Ovary (tissue), 9 donors: ENCODE data around the gene PIAS3. TPM values are rescaled to one million over a fixed set of nuclear protein-coding genes. Genes with fewer than 3 reads are reported as not detected.

Source experiments
- DNase-seq, 5 donors: peaks; one replicate each; pipeline ENCODE4 v3.0.0-alpha.2; 2019 to 2020
- H3K27ac ChIP-seq, 2 donors: fragments of 200-600 bp; one replicate each; pipeline versions ENCODE4 v1.5.1 to v1.8.0; 2019 to 2022
- H3K27me3 ChIP-seq: fragments of 200-600 bp; one replicate; pipeline ENCODE4 v1.8.0; 2022
- H3K36me3 ChIP-seq: fragments of 200-600 bp; sonication (generic); one replicate; pipeline ENCODE4 v1.5.1; 2019
- H3K4me1 ChIP-seq: one replicate; pipeline ENCODE4 v1.8.1; 2013; ENCODE audit warnings: mild to moderate bottlenecking, moderate library complexity; ENCODE audit not compliant: insufficient read depth
- H3K4me3 ChIP-seq: fragments of 200-600 bp; sonication (generic); one replicate; pipeline ENCODE4 v1.5.1; 2017
- H3K9me3 ChIP-seq, 2 donors: fragments of 200-600 bp in 1 of 2; sonication (generic) in 1 of 2; one replicate each; pipeline versions ENCODE4 v1.5.1 to v1.8.1; 2013 to 2019; ENCODE audit warnings: mild to moderate bottlenecking in 1 of 2, moderate library complexity in 1 of 2
- CTCF ChIP-seq, 3 donors: fragments of 450-650 bp in 2 of 3; fragments of 200-600 bp in 1 of 3; IDR thresholded peaks; one replicate each; pipeline versions ENCODE4 v1.5.1 to v1.8.0; 2016 to 2022; ENCODE audit warnings: antibody characterized with exemption in 3 of 3, mild to moderate bottlenecking in 1 of 3
- EP300 ChIP-seq: sonication (generic); formaldehyde crosslinking; IDR thresholded peaks from one replicate; pipeline ENCODE4 v1.6.1; 2017; ENCODE audit warnings: antibody characterized with exemption
- POLR2A ChIP-seq: fragments of 450-650 bp; IDR thresholded peaks from one replicate; pipeline ENCODE4 v1.6.1; 2017; ENCODE audit warnings: antibody characterized with exemption, mild to moderate bottlenecking, moderate library complexity
- WGBS, 3 donors: extraction: QIAGEN DNeasy Blood & Tissue Kit in 1 of 3; methylation state at CpG; one replicate each; pipeline versions ENCODE4 v1.1.5 to v1.1.7; 2013 to 2017; 5-methylcytosine and 5-hydroxymethylcytosine counted together
- intact Hi-C, 4 donors: fragments of 100-400 bp; cut with DNase I; formaldehyde crosslinking; loops; one replicate each; pipeline versions ENCODE4 v1.11.0 to v1.15.1; 2022 to 2023
- polyA plus RNA-seq, 2 donors: library from polyadenylated mRNA; stranded (reverse); fragments of 200-250 nt in 1 of 2; fragments of 350-450 nt in 1 of 2; fragmentation: Illumina TruSeq in 1 of 2; extraction: RNeasy Lipid Tissue Mini Kit (QIAGEN cat#74804) in 1 of 2; gene quantifications; one replicate each; pipeline ENCODE4 v1.2.3, GENCODE V29; 2013 to 2014
- total RNA-seq, 7 donors: library from RNA; depleted of rRNA in 2 of 7; stranded (reverse); fragments of >200 nt in 2 of 7; fragmentation: NEBNext Ultra II Directional in 3 of 7; extraction: Animal tissue kit (Norgen Biotek cat#: 25700) in 3 of 7; gene quantifications; one replicate each; pipeline versions ENCODE4 v1.1.0 to v1.2.4, GENCODE V29; 2016 to 2023
- donor health status: DM: no; HTN: no; CAD: no; lungs with moderate emphysema.
- donor health status: DM: no; HTN: no; CAD: no.
- donor health status: Bipolar disorder and iron deficiency.
- donor health status: DM: yes; HTN: yes; CAD: no.
- donor health status: DM: no; HTN: no; CAD: no.
- donor health status: DM: yes; HTN: yes; CAD: no.

Gene PIAS3
- total and polyA plus RNA-seq, 9 donors: 22.9 to 64.1 (median 39.5) TPM

DNA sequence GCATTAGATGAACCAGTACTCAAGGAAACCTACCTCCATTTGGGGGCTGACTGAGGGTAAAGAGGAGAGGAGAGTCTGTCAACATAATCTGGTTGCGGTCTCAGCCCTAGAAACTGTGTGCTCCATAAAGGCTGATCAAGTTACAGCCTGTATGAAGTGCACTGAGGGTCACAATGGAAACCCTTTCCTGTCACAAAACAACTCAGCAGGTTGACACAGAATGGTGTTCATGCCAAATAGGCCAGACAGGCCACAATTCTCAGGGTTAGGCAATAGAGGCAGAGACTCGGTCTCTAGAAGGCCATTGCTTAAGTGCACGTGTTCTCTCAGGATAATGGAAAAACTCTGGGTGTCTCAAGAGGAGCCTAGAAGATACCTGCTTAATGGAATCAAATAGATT is 30.8 kb upstream of the PIAS3 start:
- H3K27ac ChIP-seq: no peak overlapping the region
- no peak for TF ChIP-seq POLR2A
- no peak for TF ChIP-seq EP300
- TF ChIP-seq CTCF (IDR thresholded peaks at IDR 0.05): no peak
- no peaks in the 10 kb centered on the region for H3K27me3 ChIP-seq
- no peaks in the 10 kb centered on the region for H3K36me3 ChIP-seq
- DNase-seq: no peak
- WGBS, 3 donors: 90 to 92% (median 90%) methylated on average over 3 of the region's 3 CpGs
- intact Hi-C loops: loop anchor here in 1 of 4 donors (10.0 kb wide), 1 partner anchor 115 kb away; no protein-coding TSS in a partner anchor
- H3K9me3 ChIP-seq: no peaks in the 10 kb centered on the region
- no peak overlapping the region for H3K4me3 ChIP-seq
- peaks cover 8% of the 10 kb centered on the region for H3K4me1 ChIP-seq

- intact Hi-C loops: no loop called here
Observed at GRCh38 chr1:145887631-145888030, 28.8 kb upstream of the PIAS3 start.

DNA sequence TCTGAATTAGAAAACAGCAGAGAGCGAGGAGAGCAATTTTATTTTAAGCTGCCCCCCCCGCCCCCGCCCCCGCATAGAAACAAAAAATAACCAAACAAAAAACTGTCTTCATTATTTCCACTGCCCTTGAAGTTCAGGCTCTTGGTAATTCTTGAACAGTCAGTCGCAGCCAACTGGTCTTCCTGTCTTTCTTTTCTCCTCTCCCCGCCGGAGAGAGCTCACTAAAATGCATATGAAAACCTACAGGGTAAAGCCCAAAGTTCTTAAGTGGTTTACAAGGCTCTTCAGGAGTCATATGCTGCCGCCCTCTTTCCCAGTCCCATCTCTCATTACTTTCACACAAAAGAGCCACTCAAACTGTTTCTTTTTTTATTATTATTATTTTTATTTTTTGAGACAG is 27.9 kb upstream of the PIAS3 start:
- Histone ChIP-seq H3K4me3 (no peak overlapping the region), H3K27ac (no peak overlapping the region), H3K9me3 (no peaks in the 10 kb centered on the region), H3K27me3 (no peaks in the 10 kb centered on the region), H3K36me3 (no peaks in the 10 kb centered on the region), H3K4me1 (peaks cover 3% of the 10 kb centered on the region)
- 24 to 38% (median 29%) methylated on average over 8 of the region's 8 CpGs for WGBS, 3 donors
- intact Hi-C loops: no loop called here
- DNase-seq: no peak
- TF ChIP-seq POLR2A: no peak
- no peak for TF ChIP-seq EP300
- no peak for TF ChIP-seq CTCF (IDR thresholded peaks at IDR 0.05)

More at GRCh38 chr1:145887631-145888030, 28.8 kb upstream of the PIAS3 start:
- H3K4me1 ChIP-seq: peaks cover 5% of the 10 kb centered on the region
- H3K4me3 ChIP-seq: no peak overlapping the region
- no peaks in the 10 kb centered on the region for H3K9me3 ChIP-seq
- no peak overlapping the region for H3K27ac ChIP-seq
- WGBS, 3 donors: 78 to 80% (median 78%) methylated on average over 5 of the region's 5 CpGs
- H3K36me3 ChIP-seq: no peaks in the 10 kb centered on the region
- no peak for DNase-seq
- no peaks in the 10 kb centered on the region for H3K27me3 ChIP-seq
- TF ChIP-seq EP300: no peak
- TF ChIP-seq POLR2A: no peak
- TF ChIP-seq CTCF (IDR thresholded peaks at IDR 0.05): no peak

- no peaks in the 10 kb centered on the region for H3K9me3 ChIP-seq
- H3K4me1 ChIP-seq: no peaks in the 10 kb centered on the region
- H3K4me3 ChIP-seq: peak overlapping the region; percentile 67
- H3K27me3 ChIP-seq: no peaks in the 10 kb centered on the region
- H3K36me3 ChIP-seq: no peaks in the 10 kb centered on the region
- no peak for DNase-seq
- no peak overlapping the region for H3K27ac ChIP-seq
- 36 to 43% (median 36%) methylated on average over 11 of the region's 11 CpGs for WGBS, 3 donors
- intact Hi-C loops: no loop called here
- TF ChIP-seq EP300: no peak
- no peak for TF ChIP-seq POLR2A
- TF ChIP-seq CTCF (IDR thresholded peaks at IDR 0.05): no peak
Observed at GRCh38 chr1:145886390-145886789, 27.5 kb upstream of the PIAS3 start.
